GM21381 (cell line): ENCODE measurements around the gene PHF23.

ENCODE experiments used
- ATAC-seq: cut with Tn5 transposase; IDR thresholded peaks from one replicate; pipeline ENCODE4 v1.9.1; 2021; ENCODE audit warnings: mild to moderate bottlenecking, moderate library complexity; ENCODE audit not compliant: unreplicated experiment

Gene PHF23

DNA sequence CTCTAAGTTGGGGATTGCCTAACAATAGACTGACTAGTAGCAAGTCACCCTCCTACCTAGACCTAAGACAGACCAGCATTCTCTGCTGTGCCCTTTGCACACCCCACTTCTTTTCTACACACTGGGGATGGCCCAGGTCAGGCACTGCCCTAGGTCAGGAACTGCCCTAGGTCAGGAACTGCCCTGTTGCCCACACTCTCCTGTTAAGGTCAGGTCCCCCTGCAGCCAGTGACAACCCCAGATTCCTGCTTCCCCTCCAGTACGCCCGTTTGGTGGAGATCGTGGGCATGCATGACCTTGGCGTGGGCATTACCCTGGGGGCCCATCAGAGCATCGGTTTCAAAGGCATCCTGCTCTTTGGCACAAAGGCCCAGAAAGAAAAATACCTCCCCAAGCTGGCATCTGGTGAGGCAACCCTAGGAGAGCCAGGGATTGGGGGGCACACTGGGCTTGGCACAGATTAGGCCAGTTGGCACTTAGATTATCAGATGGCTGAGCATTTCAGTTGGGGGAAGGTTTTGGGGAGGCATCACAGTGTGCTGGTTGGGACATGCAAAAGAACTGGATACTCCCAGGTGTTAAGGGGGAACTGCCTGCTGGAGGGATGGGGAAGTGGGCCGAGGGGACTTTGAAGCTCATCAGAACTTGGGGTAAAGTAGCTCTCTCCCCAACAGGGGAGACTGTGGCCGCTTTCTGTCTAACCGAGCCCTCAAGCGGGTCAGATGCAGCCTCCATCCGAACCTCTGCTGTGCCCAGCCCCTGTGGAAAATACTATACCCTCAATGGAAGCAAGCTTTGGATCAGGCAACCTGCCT lies 17.8 kb downstream of the PHF23 start:
- ATAC-seq = no peak

GRCh38 chr17:7220593-7221277 lies 18.5 kb downstream of the PHF23 start:
- no peak for ATAC-seq

- ATAC-seq = peak; percentile 51
These were observed 19.3 kb downstream of the PHF23 start, which contains the start of the genes ACADVL and DLG4 for GRCh38 chr17:7219812-7220592. ACADVL (plus strand) TSS chr17:7219938; CDS start chr17:7219985, 47 bp downstream. DLG4 (minus strand) TSS chr17:7219836.

DNA sequence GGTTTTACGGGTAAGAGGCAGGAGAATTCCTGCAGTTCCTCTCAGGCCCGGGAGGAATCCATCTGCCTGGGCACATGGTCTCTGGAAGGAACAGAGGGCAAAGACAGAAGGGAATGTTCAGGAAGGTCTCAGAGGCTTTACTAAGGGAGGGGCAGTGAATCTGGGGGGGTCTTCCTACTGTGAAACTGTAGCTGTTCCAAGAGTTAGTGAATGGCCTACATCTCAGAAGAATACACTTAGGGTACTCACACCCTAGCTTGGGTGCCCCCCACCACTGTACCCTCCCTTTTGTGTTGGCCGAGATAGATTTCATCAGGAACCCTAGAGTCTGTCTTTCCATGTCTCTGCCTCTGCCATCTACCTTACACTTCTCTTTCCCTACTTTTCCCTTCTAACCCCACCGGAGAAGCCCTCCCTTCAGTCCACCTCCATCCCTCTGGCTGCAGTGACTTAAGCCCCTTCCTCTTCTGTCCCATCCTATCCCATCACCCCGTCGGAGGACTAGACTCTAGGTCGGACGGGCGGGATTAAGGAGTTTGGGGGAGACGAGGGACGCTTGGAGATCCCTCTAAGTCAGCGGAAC lies 19.9 kb downstream of the PHF23 start:
- ATAC-seq = no peak

DNA sequence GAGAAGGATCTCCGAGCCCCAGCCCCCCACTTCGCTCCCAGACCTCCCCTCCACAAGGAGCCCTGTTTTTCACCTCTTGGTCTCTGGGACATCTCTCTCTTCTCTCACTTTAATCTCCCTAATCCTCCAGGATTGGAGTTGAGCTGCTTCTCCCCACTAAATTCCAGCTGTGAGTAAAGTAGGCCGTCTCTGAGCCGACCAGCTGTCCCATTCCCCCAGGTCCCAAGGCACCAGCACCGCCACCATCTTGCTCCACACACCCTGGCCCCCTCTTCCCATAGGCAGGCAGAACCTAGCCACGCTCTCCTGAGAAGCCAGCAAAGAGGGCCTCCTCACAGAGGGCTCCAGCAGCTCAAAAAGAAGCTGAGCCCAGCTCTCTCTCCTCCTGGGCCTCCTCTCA lies 20.5 kb downstream of the PHF23 start:
- no peak for ATAC-seq

DNA sequence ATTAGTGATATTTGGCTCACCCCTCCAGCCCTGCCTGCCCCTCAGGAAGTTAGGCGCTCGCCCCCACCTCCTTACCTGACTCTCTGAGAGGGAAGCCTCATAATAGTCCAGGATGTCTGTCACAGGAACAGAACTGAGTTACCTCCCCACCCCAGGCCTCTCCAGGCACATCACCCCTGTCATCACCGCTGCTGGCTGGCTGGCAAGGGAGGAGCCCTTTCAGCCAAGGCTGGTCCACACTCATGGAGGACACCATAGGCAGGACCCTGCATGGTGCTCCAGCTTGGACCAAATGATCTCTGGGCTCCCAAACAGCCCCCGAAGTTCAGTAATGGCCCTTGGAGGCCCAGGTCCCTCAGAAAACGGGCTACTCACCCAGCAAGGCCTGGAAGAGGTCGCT lies 21.1 kb downstream of the PHF23 start:
- no peak for ATAC-seq

DNA sequence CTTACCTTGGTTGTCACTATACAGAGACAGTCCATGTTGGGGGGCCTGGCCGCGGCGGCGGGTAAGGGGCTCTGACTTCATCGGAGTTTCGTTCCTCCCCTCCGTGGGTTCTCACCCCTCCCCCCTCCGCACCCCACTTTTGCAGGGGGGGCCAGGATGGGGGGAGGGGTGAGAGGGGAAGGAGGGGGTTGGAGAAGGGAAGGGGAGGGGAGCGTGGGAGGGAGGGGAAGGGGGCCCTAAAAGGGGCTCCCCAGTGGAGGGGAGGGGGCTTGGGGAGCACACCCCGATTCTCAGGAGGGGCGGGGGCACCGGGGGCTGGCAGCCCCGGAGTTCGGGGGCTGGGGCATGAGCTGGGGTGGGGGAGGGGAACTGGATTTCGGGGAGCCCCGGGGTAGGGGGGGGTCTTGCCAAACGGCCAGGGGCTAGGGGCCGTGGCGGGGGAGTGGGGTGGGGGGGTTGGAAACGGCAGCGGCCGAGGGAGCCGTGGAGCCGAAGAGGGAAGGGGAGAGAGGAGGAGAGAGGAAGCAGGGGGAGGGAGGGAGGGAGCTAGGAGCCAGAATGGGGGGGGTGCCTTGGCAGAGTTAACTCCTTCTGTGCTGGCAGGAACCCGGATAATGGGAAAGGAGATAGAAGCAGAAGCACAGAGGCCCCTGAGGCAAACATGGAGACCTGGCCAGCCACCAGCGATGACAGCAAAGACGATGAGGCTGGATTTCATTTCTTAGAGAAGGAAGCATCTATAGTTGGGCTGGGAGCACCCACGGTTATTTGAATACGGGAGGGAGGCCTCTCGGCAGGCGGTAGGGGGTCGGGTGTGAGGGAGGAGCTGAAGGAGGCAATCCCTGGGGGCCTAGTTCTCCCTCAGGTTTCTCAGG lies 21.9 kb downstream of the PHF23 start:
- no peak for ATAC-seq

DNA sequence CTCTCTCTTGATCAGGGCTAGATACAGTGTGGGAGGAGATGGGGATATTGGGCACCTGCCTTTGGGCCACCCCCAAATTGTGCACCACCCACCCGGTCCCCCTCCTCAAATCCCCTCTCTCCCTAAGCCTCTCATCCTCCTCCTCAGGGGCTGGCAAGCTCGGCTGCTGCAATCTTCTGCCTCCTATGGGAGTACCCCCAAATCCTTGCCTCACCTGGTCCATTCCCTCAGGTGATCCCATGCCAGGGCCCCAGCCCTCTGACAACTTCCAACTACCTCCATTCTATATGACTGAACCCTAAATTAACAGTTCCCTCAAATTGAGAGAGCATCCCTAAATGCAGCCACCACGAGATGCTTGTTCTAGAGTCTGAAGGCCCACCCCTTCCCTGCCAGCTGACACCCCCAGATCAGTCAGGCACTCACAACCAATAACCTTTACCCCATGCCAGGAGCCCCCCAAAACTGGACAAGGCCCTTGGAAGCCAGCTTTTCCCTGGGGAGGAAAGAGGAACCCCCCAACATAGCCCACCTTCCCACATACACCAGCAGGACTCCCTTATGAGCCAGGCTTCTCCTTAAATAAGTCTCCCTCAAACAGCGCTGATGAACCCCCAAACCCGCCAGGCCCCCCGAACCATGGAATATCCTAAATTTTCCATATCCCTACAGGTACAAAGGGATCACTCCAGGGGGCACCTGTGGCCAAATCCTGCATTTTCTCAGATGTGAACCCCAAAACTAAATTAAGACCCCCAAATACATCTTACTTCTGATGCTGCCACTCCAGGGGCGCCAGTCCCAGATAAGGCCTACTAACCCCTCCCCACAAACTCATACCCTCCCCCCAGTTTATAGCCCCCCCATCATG lies 22.8 kb downstream of the PHF23 start:
- ATAC-seq = no peak

GRCh38 chr17:7215652-7216180 lies 23.5 kb downstream of the PHF23 start:
- ATAC-seq = no peak

GRCh38 chr17:7215136-7215638 lies 24.1 kb downstream of the PHF23 start:
- ATAC-seq = no peak

DNA sequence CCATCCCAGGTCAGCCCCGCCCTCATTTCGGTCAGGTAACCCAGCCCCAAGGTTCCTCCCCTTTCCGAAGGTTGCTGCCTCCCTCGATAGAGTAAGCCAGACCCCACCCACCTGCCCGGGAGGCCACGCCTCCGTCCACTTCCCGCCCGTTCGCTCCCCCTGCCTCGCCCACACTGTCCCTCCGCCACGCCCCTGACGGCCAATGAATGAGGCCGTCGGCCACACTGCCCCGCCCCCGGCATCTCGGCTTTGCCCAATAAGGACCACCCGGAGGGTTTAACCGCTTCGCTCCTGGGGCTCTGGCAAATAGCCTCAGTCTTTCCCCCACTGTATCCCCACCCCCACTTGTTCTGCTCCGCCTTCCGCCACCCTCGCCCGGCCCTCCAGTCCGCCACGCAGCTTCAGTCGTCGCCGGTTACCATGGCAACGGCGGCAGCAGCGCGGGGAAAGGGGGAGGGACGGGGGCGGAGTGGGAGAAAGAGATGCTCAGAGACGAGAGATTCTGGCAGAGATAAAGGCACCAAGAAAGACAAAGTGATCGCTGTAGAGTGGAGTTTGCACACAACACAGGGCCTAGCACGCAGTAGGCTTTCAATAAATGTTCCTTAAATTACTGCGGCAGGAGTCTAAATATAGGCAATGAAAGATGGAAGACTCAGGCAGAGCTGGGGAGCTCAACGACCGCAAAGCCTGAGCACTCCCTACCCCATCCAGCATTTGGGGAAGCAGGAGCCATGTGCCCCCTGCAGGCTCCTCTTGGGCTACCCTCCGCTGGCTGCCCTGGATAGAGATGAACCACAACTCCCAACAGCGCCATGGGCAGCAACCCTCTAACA lies 24.7 kb downstream of the PHF23 start:
- ATAC-seq = peak; percentile 71

- ATAC-seq = no peak
These were observed 25.4 kb downstream of the PHF23 start for GRCh38 chr17:7213895-7214299.

- ATAC-seq = no peak
These were observed 27.6 kb downstream of the PHF23 start for GRCh38 chr17:7211491-7212273.

GRCh38 chr17:7208754-7209460 lies 30.4 kb downstream of the PHF23 start:
- ATAC-seq = no peak

- ATAC-seq = no peak
These were observed 31.2 kb downstream of the PHF23 start for GRCh38 chr17:7208027-7208571.
